DMS53 treated with DMSO at 0.1 percent for 48 hours (cell line): Measurements from ENCODE around the gene ATP1B3.
"Not testable (repeated sequence)": the region's sequence is repeated elsewhere in the genome, so short reads cannot be mapped to it uniquely, and the experiment has no call there.

ENCODE experiments used
- DNase-seq: peaks from one replicate; lab custom pipeline; 2025; ENCODE audit not compliant: unreplicated experiment; lab: John Stamatoyannopoulos, UW

The ATP1B3 gene

GRCh38 chr3:141860086-141860669, 16.3 kb upstream of the ATP1B3 start:
- DNase-seq: no peak

- DNase-seq: no peak
Measured at GRCh38 chr3:141860766-141861513, 15.5 kb upstream of the ATP1B3 start.

- no peak for DNase-seq
Measured at GRCh38 chr3:141862279-141862816, 14.1 kb upstream of the ATP1B3 start.

- no peak for DNase-seq
Measured at GRCh38 chr3:141863491-141863890, 13.0 kb upstream of the ATP1B3 start.

GRCh38 chr3:141864281-141864970, 12.0 kb upstream of the ATP1B3 start:
- DNase-seq: no peak

- no peak for DNase-seq
Measured at GRCh38 chr3:141865101-141865500, 11.3 kb upstream of the ATP1B3 start.

- DNase-seq: no peak
Measured at GRCh38 chr3:141870091-141870687, 6.3 kb upstream of the ATP1B3 start.

GRCh38 chr3:141875374-141875892, 1.0 kb upstream of the ATP1B3 start:
- DNase-seq: peak; percentile 52

- DNase-seq: peak; percentile 42
Measured at GRCh38 chr3:141875893-141876380, 506 bp upstream of the ATP1B3 start.

- DNase-seq: no peak
Measured at GRCh38 chr3:141876891-141877621, 613 bp downstream of the ATP1B3 start.

GRCh38 chr3:141877911-141878310, 1.5 kb downstream of the ATP1B3 start:
- no peak for DNase-seq

GRCh38 chr3:141878326-141878725, 1.9 kb downstream of the ATP1B3 start:
- DNase-seq: no peak

- DNase-seq: no peak
Measured at GRCh38 chr3:141878817-141879216, 2.4 kb downstream of the ATP1B3 start.

- no peak for DNase-seq
Measured at GRCh38 chr3:141881702-141882101, 5.3 kb downstream of the ATP1B3 start.

GRCh38 chr3:141887051-141887450, 10.6 kb downstream of the ATP1B3 start:
- no peak for DNase-seq

- not testable (repeated sequence) for DNase-seq
Measured at GRCh38 chr3:141888548-141888947, 12.1 kb downstream of the ATP1B3 start.

GRCh38 chr3:141894524-141895176, 18.2 kb downstream of the ATP1B3 start:
- no peak for DNase-seq

- DNase-seq: no peak
Measured at GRCh38 chr3:141895731-141896130, 19.3 kb downstream of the ATP1B3 start.

- DNase-seq: no peak
Measured at GRCh38 chr3:141898908-141899307, 22.5 kb downstream of the ATP1B3 start.

- DNase-seq: no peak
Measured at GRCh38 chr3:141900343-141900742, 23.9 kb downstream of the ATP1B3 start.
